Colonic mucosa (tissue), 4 donors: ENCODE data around the gene FAM78B. TPM values are rescaled to one million over a fixed set of nuclear protein-coding genes. Genes with fewer than 3 reads are reported as not detected.

ENCODE experiments used
- DNase-seq: peaks from one replicate; pipeline ENCODE4 v3.0.0-alpha.2; 2020
- H3K27ac ChIP-seq: fragments of 200-600 bp; one replicate; pipeline ENCODE4 v1.8.0; 2021
- H3K27me3 ChIP-seq: fragments of 200-600 bp; one replicate; pipeline ENCODE4 v1.8.0; 2021
- H3K36me3 ChIP-seq: fragments of 200-600 bp; one replicate; pipeline ENCODE4 v1.8.0; 2021
- H3K4me1 ChIP-seq: fragments of 200-600 bp; one replicate; pipeline ENCODE4 v1.8.0; 2021; ENCODE audit warnings: mild to moderate bottlenecking
- H3K4me3 ChIP-seq: fragments of 200-600 bp; one replicate; pipeline ENCODE4 v1.8.0; 2021
- H3K9ac ChIP-seq, 2 donors: one replicate each; pipeline ENCODE4 v1.7.0; 2013; ENCODE audit warnings: control low read depth in 2 of 2, low read depth in 2 of 2, low read length in 2 of 2
- H3K9me3 ChIP-seq: fragments of 200-600 bp; one replicate; pipeline ENCODE4 v1.8.0; 2021
- intact Hi-C: fragments of 100-400 bp; cut with DNase I; formaldehyde crosslinking; loops from one replicate; pipeline ENCODE4 v1.14.1; 2022
- total RNA-seq, 2 donors: library from RNA; stranded (reverse); fragmentation: NEBNext Ultra II Directional in 1 of 2; extraction: Animal tissue kit (Norgen Biotek cat#: 25700) in 1 of 2; gene quantifications; one replicate each; pipeline ENCODE4 v1.2.1, GENCODE V29; 2021
- TF ChIP-seq, protein P1 (sequence below): fragments of 200-600 bp; IDR thresholded peaks from one replicate; pipeline ENCODE4 v1.8.0; 2022; ENCODE audit warnings: antibody characterized with exemption, mild to moderate bottlenecking
- donor health status: healthy.
- donor health status: DM: no; HTN: no; CAD: no.
- donor health status: DM: no; HTN: no; CAD: no.

FAM78B gene
- total RNA-seq, 2 donors from 2014 or later: 0.69 to 1.2 TPM

DNA sequence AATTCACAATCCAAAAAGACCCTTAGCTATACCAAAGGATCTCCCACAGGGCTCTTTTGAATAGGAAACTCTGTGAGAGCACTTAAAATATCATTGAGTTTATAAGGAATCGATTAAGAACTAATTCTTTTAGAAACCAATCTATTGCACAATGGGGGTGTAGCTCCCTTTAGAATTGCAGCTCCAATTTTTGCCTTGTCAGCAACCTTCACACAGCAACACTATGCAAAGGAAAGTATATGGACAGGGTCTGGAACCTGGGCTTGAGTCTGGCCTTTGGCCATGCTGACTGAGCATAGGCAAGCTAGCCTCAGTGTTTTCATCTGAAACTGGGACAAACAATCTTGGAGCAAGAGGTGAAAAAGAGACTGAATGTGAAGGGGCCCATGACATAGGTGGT lies 17.2 kb upstream of the FAM78B start:
- intact Hi-C loops: no loop called here
- no peaks in the 10 kb centered on the region for H3K9me3 ChIP-seq
- TF ChIP-seq, protein P1, sequence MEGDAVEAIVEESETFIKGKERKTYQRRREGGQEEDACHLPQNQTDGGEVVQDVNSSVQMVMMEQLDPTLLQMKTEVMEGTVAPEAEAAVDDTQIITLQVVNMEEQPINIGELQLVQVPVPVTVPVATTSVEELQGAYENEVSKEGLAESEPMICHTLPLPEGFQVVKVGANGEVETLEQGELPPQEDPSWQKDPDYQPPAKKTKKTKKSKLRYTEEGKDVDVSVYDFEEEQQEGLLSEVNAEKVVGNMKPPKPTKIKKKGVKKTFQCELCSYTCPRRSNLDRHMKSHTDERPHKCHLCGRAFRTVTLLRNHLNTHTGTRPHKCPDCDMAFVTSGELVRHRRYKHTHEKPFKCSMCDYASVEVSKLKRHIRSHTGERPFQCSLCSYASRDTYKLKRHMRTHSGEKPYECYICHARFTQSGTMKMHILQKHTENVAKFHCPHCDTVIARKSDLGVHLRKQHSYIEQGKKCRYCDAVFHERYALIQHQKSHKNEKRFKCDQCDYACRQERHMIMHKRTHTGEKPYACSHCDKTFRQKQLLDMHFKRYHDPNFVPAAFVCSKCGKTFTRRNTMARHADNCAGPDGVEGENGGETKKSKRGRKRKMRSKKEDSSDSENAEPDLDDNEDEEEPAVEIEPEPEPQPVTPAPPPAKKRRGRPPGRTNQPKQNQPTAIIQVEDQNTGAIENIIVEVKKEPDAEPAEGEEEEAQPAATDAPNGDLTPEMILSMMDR: no peak
- DNase-seq: no peak
- no peak overlapping the region for H3K9ac ChIP-seq
- no peaks in the 10 kb centered on the region for H3K4me1 ChIP-seq
- H3K27me3 ChIP-seq: no peaks in the 10 kb centered on the region
- H3K4me3 ChIP-seq: no peak overlapping the region
- H3K27ac ChIP-seq: no peak overlapping the region
- no peaks in the 10 kb centered on the region for H3K36me3 ChIP-seq

DNA sequence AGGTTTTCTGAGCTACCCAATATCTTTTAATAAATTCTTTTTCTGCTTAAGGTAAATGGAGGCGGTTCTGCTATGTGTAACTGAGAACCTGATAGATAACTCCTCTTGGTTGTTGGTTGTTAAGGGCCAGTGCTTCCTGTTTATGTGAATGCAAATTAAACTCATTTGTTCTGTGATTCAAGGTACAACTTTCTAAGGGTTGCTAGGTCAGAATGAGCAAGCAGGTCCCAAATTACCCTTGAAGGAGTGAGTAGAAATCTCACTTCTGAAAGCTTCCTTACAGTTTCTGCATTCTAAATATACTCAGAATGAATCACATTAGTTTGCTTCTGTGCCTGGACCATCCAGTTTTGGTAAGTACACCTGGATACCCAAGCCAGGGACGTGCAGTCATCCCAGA lies 15.5 kb upstream of the FAM78B start:
- no peak overlapping the region for H3K9ac ChIP-seq
- H3K4me3 ChIP-seq: no peak overlapping the region
- TF ChIP-seq, protein P1: no peak
- intact Hi-C loops: no loop called here
- no peaks in the 10 kb centered on the region for H3K36me3 ChIP-seq
- H3K9me3 ChIP-seq: no peaks in the 10 kb centered on the region
- no peak overlapping the region for H3K27ac ChIP-seq
- no peaks in the 10 kb centered on the region for H3K4me1 ChIP-seq
- no peaks in the 10 kb centered on the region for H3K27me3 ChIP-seq
- DNase-seq: no peak

DNA sequence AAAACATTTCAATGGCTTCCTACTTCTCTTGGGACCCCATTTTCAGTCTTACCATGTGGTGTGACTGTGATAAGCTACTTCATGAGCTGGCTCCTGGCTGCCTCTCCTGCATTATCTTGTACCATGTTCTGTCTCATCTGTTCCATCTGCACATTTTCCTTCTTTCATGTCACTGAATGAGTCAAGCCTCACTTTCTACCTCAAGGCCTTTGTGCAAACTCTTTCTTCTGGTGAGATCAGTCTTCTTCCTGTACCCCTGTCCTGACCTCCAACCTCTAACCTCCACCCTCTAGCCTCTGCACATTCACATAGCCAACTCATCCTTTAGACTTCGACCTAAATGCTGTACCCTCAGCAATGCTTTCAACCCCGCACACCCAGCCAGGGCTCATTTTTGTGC lies 9.6 kb upstream of the FAM78B start:
- Histone ChIP-seq H3K9ac (no peak overlapping the region), H3K4me1 (no peaks in the 10 kb centered on the region), H3K36me3 (no peaks in the 10 kb centered on the region), H3K27ac (no peak overlapping the region), H3K4me3 (no peak overlapping the region), H3K9me3 (no peaks in the 10 kb centered on the region), H3K27me3 (no peaks in the 10 kb centered on the region)
- DNase-seq: no peak
- TF ChIP-seq, protein P1: no peak
- intact Hi-C loops: no loop called here

DNA sequence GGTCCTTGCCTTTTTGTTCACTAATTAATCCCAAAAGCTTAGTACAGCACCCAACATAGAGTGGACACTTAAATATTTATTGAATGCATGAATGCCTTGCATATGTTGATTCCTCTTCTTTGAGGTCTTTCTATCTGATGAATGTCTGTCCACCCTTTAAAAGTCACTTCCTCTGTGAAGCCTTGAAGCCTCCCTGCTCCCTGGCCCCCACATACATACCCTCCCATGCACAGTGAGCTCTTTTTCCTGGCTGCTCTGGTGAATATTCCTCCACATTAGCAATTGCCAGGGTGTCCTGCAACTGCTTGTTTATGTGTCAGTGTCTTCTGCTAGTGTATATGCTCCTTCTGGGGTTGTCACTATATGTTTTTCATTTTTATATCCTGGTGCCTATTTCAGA lies 8.2 kb upstream of the FAM78B start:
- Histone ChIP-seq H3K27me3 (no peaks in the 10 kb centered on the region), H3K27ac (no peak overlapping the region), H3K4me1 (no peaks in the 10 kb centered on the region), H3K4me3 (no peak overlapping the region), H3K9me3 (no peaks in the 10 kb centered on the region), H3K36me3 (no peaks in the 10 kb centered on the region), H3K9ac (no peak overlapping the region)
- TF ChIP-seq, protein P1: no peak
- intact Hi-C loops: no loop called here
- DNase-seq: no peak

DNA sequence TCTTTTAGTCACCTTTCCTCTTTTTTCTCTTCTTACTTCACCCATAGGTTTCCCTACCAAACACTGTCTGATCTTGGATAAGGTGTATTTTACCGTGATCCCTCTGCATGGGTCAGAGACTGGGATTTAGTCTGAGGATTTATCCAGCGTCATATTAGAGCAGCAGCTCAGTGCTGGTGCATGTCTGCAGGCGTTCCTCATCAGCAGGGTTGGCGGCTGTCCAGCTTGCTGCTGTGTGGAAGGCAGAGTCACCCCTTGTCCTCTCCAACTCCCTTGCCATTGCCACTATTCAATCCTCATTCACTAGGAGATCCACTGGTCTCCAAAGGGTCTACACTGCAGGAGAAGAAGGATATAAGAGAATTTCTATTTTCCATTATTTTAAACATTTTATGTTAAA lies 7.3 kb upstream of the FAM78B start:
- Histone ChIP-seq H3K27ac (no peak overlapping the region), H3K27me3 (no peaks in the 10 kb centered on the region), H3K4me3 (no peak overlapping the region), H3K36me3 (no peaks in the 10 kb centered on the region), H3K9me3 (no peaks in the 10 kb centered on the region), H3K4me1 (no peaks in the 10 kb centered on the region), H3K9ac (no peak overlapping the region)
- intact Hi-C loops: no loop called here
- no peak for DNase-seq
- TF ChIP-seq, protein P1: no peak

DNA sequence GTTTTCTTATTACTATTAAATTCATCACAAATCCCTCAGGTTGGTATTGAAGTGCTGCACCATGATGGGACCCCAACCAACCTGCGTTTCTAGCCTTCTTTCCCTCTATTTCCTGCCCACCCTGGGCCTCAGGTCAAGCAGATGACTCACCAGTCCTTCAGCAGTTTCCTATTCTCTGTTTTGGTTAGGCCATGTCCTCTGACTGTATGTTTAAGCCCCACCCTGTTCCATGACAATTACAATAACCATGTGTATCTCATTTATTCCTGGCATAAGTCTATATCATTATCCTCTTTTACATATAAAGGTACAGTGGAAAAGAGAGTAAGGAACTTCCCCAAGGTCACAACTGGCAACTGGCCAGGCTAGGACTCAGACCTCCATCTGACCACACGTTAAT lies 5.3 kb upstream of the FAM78B start:
- TF ChIP-seq, protein P1: no peak
- Histone ChIP-seq H3K36me3 (no peaks in the 10 kb centered on the region), H3K4me3 (no peak overlapping the region), H3K27ac (no peak overlapping the region), H3K27me3 (no peaks in the 10 kb centered on the region), H3K9me3 (no peaks in the 10 kb centered on the region), H3K4me1 (no peaks in the 10 kb centered on the region), H3K9ac (no peak overlapping the region)
- DNase-seq: no peak
- intact Hi-C loops: no loop called here
